ENCODE results near the gene LIN37.
"Not testable (repeated sequence)": the region's sequence is repeated elsewhere in the genome, so short reads cannot be mapped to it uniquely, and the experiment has no call there.

Gene LIN37

DNA sequence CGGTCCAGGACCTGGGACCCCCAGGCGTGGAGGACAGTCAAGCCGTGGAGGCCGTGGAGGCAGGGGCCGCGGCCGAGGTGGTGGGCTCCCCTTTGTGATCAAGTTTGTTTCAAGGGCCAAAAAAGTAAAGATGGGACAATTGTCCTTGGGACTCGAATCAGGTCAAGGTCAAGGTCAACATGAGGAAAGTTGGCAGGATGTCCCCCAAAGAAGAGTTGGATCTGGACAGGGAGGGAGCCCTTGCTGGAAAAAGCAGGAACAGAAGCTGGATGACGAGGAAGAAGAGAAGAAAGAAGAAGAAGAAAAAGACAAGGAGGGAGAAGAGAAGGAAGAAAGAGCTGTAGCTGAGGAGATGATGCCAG is 28.2 kb upstream of the LIN37 start:
- DNase-seq, result no peak

GRCh38 chr19:35720648-35721047 is 27.7 kb upstream of the LIN37 start:
- no peak for DNase-seq

DNA sequence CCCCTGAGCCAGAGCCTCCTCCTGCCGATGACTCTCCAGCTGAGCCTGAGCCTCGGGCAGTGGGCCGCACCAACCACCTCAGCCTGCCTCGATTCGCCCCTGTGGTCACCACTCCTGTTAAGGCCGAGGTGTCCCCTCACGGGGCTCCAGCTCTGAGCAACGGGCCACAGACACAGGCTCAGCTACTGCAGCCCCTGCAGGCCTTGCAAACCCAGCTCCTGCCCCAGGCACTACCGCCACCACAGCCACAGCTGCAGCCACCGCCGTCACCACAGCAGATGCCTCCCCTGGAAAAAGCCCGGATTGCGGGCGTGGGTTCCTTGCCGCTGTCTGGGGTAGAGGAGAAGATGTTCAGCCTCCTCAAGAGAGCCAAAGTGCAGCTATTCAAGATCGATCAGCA is 27.0 kb upstream of the LIN37 start:
- no peak for DNase-seq

- no peak for DNase-seq
These were observed 25.9 kb upstream of the LIN37 start for GRCh38 chr19:35722461-35722860.

- DNase-seq, result no peak
These were observed 25.5 kb upstream of the LIN37 start for GRCh38 chr19:35722897-35723296.

GRCh38 chr19:35723671-35724070 is 24.7 kb upstream of the LIN37 start:
- no peak for DNase-seq

GRCh38 chr19:35724132-35724531 is 24.2 kb upstream of the LIN37 start:
- not testable (repeated sequence) for DNase-seq

- no peak for DNase-seq
These were observed 23.8 kb upstream of the LIN37 start for GRCh38 chr19:35724560-35724959.

DNA sequence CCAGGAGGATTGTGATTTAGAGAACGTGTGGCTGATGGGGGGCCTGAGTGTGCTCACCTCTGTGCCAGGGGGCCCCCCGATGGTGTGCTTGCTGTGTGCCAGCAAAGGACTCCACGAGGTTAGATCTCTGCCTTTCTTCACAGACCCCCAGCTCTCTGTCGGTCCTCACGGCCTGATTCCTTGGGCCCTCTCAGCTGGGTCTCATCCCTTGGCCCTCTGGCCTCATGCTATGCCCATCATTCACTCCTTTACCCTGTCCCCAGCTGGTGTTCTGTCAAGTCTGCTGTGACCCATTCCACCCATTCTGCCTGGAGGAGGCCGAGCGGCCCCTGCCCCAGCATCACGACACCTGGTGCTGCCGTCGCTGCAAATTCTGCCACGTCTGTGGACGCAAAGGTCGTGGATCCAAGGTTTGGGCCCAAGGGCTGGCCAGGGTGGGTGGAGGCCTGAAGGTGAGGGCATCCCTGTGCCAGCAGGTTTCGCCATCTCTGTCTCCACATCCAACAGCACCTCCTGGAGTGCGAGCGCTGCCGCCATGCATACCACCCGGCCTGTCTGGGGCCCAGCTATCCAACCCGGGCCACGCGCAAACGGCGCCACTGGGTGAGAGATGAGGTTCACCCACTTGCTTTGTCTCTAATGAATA is 23.0 kb upstream of the LIN37 start:
- no peak for DNase-seq

- DNase-seq, result no peak
These were observed 21.1 kb upstream of the LIN37 start for GRCh38 chr19:35727053-35727955.

DNA sequence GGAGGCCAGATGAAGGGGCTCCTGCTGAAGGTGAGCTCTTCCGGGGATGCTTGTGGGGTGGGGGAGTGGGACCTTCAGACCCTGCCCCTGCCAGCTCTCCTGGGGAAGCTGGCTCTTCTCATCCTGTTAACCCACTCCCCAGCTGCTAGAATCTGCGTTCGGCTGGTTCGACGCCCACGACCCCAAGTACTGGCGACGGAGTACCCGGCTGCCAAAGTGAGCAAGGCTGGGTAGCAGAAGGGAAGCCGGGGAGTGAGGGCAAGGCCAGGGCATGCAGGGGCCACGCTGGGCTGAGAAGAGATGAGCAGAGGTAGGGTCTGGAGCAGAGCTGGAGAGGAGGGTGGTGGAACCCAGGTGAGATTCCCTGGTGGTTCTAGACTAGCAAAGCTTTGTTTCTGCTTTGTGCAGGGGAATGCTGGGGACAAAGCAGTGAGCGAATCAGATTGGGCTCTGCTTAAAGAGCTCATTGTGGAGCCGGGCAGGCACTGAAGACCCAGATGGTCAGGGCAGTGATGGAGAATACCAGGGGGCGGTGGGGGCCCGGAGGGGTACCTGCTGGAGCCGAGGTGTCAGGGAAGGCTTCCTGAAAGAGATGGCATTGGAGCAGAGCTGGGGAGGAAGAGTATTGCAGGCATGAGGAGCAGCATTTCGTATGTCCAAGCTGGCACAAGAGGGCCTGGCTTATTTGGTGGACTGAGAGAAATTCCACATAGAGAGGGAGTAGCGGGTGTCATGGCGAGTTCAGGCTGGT is 20.2 kb upstream of the LIN37 start:
- no peak for DNase-seq

GRCh38 chr19:35729021-35729420 is 19.4 kb upstream of the LIN37 start:
- no peak for DNase-seq

DNA sequence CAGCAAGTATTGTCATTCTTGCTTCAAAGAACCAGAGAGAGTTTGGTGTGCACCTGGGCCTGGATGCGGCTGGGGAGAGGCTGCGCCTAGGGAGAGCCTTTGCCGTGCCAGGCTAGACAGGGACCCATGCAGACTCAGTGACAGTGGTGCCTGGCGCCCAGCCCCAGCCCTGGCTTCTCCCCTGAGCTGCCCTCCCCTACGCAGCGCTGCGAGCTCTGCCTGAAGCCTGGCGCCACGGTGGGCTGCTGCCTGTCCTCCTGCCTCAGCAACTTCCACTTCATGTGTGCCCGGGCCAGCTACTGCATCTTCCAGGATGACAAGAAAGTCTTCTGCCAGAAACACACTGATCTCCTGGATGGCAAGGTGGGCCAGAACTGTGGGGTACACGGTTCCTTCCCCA is 18.6 kb upstream of the LIN37 start:
- no peak for DNase-seq

DNA sequence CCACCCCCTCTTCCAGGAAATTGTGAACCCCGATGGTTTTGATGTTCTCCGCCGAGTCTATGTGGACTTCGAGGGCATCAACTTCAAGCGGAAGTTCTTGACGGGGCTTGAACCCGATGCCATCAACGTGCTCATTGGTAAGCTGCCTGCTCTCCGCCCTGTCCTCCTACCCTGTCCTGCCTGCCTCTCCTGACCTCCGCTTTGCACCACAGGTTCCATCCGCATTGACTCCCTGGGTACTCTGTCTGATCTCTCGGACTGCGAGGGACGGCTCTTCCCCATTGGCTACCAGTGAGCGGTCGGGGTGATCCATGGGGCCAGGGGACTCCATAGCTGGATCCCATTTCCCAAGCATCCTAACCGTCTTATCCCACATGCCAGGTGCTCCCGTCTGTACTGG is 18.1 kb upstream of the LIN37 start:
- no peak for DNase-seq

GRCh38 chr19:35731353-35731752 is 17.0 kb upstream of the LIN37 start:
- DNase-seq, result no peak

DNA sequence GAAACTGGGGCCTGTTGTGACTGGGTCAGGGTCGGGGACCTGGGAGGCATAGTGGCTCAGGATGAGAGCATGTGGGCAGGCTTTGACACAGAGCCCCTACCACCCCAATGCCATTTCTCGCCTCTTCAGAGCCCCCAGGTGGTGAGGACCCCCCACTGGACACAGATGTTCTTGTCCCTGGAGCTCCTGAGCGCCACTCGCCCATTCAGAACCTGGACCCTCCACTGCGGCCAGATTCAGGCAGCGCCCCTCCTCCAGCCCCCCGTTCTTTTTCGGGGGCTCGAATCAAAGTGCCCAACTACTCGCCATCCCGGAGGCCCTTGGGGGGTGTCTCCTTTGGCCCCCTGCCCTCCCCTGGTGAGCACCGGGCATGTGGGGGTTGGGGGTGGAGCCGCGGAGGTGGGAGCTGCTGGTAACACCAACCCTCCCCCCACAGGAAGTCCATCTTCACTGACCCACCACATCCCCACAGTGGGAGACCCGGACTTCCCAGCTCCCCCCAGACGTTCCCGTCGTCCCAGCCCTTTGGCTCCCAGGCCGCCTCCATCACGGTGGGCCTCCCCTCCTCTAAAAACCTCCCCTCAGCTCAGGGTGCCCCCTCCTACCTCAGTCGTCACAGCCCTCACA is 16.5 kb upstream of the LIN37 start:
- no peak for DNase-seq

GRCh38 chr19:35732540-35733179 is 15.7 kb upstream of the LIN37 start:
- DNase-seq, result no peak

DNA sequence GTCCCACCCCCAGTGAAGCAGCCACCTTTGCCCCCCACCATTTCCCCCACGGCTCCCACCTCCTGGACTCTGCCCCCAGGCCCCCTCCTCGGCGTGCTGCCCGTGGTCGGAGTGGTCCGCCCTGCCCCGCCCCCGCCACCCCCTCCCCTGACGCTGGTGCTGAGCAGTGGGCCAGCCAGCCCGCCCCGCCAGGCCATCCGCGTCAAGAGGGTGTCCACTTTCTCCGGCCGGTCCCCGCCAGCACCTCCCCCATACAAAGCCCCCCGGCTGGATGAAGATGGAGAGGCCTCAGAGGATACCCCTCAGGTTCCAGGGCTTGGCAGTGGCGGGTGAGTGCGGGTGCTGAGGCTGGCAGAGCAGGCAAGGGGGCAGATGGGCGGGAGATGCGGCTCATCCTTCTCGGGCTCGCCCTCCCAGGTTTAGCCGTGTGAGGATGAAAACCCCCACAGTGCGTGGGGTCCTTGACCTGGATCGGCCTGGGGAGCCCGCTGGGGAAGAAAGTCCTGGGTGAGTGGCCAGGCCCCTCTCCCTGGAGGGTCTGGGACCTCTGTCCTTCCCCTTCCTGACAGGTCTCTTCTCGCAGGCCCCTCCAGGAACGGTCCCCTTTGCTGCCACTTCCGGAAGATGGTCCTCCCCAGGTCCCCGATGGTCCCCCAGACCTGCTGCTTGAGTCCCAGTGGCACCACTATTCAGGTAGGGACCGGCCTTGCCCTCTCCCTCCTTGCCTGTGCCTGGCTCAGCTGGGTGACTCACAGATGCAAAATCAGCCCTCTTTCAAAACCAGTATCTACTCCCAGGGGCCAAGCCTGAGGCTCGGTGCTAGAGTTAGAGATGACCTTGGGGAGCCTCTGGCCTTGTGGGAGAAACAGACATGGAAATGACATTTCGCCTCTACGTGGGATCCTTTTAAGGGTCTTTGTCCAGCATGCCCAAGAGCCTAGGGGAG is 14.9 kb upstream of the LIN37 start:
- DNase-seq, result no peak

DNA sequence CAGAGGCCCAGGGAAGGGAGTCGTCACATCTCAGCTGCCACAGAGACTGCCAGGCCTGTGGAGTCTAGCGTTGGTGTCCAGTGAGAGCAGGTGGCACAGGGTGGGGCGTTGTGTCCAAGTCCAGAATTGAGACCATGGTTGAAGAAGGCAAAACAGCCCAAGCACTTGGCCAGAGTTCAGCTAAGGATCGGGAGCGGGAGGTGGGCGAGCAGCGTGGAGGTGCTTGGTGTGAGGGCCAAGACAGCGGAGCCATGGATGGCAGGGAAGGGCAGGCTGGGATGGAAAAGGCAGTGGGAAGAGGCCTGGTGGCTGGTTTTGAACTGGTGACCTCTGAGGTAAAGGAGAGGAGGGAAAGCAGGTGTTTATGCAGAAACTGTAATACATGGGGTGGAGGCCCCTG is 14.1 kb upstream of the LIN37 start:
- no peak for DNase-seq

DNA sequence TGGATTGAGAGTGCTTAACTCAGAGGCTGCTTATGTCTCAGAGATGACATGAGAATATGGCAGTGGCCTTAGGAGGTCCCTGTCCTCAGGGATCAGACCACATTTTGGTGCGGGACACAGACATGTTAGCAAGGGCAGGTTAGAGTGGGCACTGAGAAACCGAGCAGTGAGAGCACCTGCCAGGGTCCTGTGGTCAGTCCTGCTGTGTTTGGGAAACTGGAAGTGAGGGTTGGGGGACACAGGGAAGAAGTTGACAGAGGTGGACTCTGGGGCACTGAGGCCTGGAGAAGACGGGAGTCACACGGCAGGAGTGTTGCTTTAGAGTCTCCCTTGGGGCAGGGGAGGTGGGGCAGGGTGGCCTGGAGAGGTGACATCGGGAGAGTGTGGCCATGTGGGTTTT is 13.5 kb upstream of the LIN37 start:
- no peak for DNase-seq
